IMR-90 (cell line): ENCODE results near the gene DPAGT1. TPM values are rescaled to one million over a fixed set of nuclear protein-coding genes. Genes with fewer than 3 reads are reported as not detected.
A peak's percentile ranks its signal among the peaks of the same experiment; 100 is the strongest.

Source experiments
- ATAC-seq: fragments of 200-7000 bp; cut with Tn5 transposase; 2 replicates; pipeline ENCODE4 v1.9.1; 2020; ENCODE audit warnings: low read depth, mild to moderate bottlenecking, moderate library complexity
- BruUV-seq: library from RNA; stranded (reverse); fragments of 400-500 nt; replicated peaks from 2 replicates; lab custom pipeline; 2021; lab: Mats Ljungman, UMichigan
- CTCF ChIA-PET: fragments of 300-600 bp; formaldehyde crosslinking; extraction: SDS; loops from one replicate; lab custom pipeline; 2021; ENCODE audit warnings: antibody characterized with exemption; lab: Yijun Ruan, JAX
- POLR2A ChIA-PET: fragments of 300-600 bp; sonication (Branson Sonifier 250); formaldehyde crosslinking; loops from one replicate; lab custom pipeline; 2022; ENCODE audit warnings: antibody characterized with exemption; ENCODE audit not compliant: unreplicated experiment; lab: Charles Lee
- DNase-seq: peaks from one replicate; pipeline ENCODE4 v3.0.0; 2013
- H2AFZ ChIP-seq: replicated peaks from 2 replicates; pipeline ENCODE3; 2013; ENCODE audit warnings: low read length, mild to moderate bottlenecking; ENCODE audit not compliant: poor library complexity
- H2AK5ac ChIP-seq: 2 replicates; pipeline ENCODE4 v1.6.1; 2013; ENCODE audit warnings: low read depth, low read length, inconsistent platforms
- H2AK9ac ChIP-seq: replicated peaks from 2 replicates; pipeline ENCODE3; 2013; ENCODE audit warnings: mild to moderate bottlenecking, low read depth, low read length, moderate library complexity; ENCODE audit not compliant: poor library complexity
- H2BK120ac ChIP-seq: 2 replicates; pipeline ENCODE4 v1.6.1; 2013; ENCODE audit warnings: low read depth, low read length, inconsistent platforms
- H2BK15ac ChIP-seq: 3 replicates; pipeline ENCODE4 v1.6.1; 2013; ENCODE audit warnings: low read depth, low read length, inconsistent platforms
- H2BK20ac ChIP-seq: 2 replicates; pipeline ENCODE4 v1.6.1; 2013; ENCODE audit warnings: low read depth, mild to moderate bottlenecking, inconsistent platforms, low read length, moderate library complexity
- H2BK5ac ChIP-seq: 2 replicates; pipeline ENCODE4 v1.6.1; 2013; ENCODE audit warnings: mild to moderate bottlenecking, low read depth, low read length, inconsistent platforms; ENCODE audit not compliant: poor library complexity, severe bottlenecking
- H3K14ac ChIP-seq: replicated peaks from 2 replicates; pipeline ENCODE4 v1.6.1; 2013; ENCODE audit warnings: low read depth, low read length, inconsistent platforms
- H3K18ac ChIP-seq: 2 replicates; pipeline ENCODE4 v1.6.1; 2013; ENCODE audit warnings: low read depth, low read length, control low read depth
- H3K23ac ChIP-seq: 2 replicates; pipeline ENCODE4 v1.6.1; 2013; ENCODE audit warnings: low read depth, low read length, inconsistent platforms
- H3K27ac ChIP-seq: 2 replicates; pipeline ENCODE4 v1.5.1; 2013; ENCODE audit warnings: mild to moderate bottlenecking, control low read depth, low read length; ENCODE audit not compliant: insufficient read depth
- H3K27me3 ChIP-seq: 2 replicates; pipeline ENCODE4 v1.6.1; 2013; ENCODE audit warnings: low read length; ENCODE audit not compliant: control insufficient read depth, insufficient read depth
- H3K36me3 ChIP-seq: 2 replicates; pipeline ENCODE4 v1.6.1; 2013; ENCODE audit warnings: low read length, mixed read lengths; ENCODE audit not compliant: control insufficient read depth, insufficient read depth
- H3K4ac ChIP-seq: 2 replicates; pipeline ENCODE4 v1.6.1; 2013; ENCODE audit warnings: low read depth, low read length, inconsistent platforms
- H3K4me1 ChIP-seq: 2 replicates; pipeline ENCODE4 v1.6.1; 2013; ENCODE audit warnings: low read length, mixed read lengths; ENCODE audit not compliant: control insufficient read depth, insufficient read depth
- H3K4me2 ChIP-seq: 2 replicates; pipeline ENCODE4 v1.6.1; 2013; ENCODE audit warnings: low read depth, mild to moderate bottlenecking, control low read depth, low read length, moderate library complexity
- H3K4me3 ChIP-seq: 2 replicates; pipeline ENCODE4 v1.5.1; 2013; ENCODE audit warnings: low read depth, mild to moderate bottlenecking, control low read depth, low read length, moderate library complexity; ENCODE audit not compliant: insufficient read depth
- H3K56ac ChIP-seq: 2 replicates; pipeline ENCODE4 v1.6.1; 2013; ENCODE audit warnings: low read length, inconsistent platforms; ENCODE audit not compliant: insufficient read depth; ENCODE audit errors: extremely low read depth
- H3K79me1 ChIP-seq, 2 experiments: 2 replicates each; pipeline ENCODE4 v1.6.1; 2013; ENCODE audit warnings: low read length in 2 of 2, inconsistent platforms in 1 of 2, low read depth in 1 of 2
- H3K9ac ChIP-seq: 2 replicates; pipeline ENCODE4 v1.6.1; 2013; ENCODE audit warnings: low read depth, low read length, control low read depth
- H3K9me1 ChIP-seq: 2 replicates; pipeline ENCODE4 v1.6.1; 2013; ENCODE audit warnings: low read length, inconsistent platforms; ENCODE audit not compliant: insufficient read depth
- H3K9me3 ChIP-seq: 2 replicates; pipeline ENCODE4 v1.6.1; 2013; ENCODE audit warnings: low read length; ENCODE audit not compliant: control insufficient read depth, insufficient read depth
- H4K20me1 ChIP-seq: 2 replicates; pipeline ENCODE4 v1.6.1; 2013; ENCODE audit warnings: low read length, inconsistent platforms; ENCODE audit not compliant: insufficient read depth
- H4K5ac ChIP-seq: 2 replicates; pipeline ENCODE4 v1.6.1; 2013; ENCODE audit warnings: mild to moderate bottlenecking, low read depth, low read length, control low read depth
- H4K8ac ChIP-seq, 2 experiments: 2 replicates each; pipeline ENCODE4 v1.6.1; 2013; ENCODE audit warnings: low read depth in 2 of 2, low read length in 2 of 2, control low read depth in 1 of 2, inconsistent platforms in 1 of 2
- H4K91ac ChIP-seq: 2 replicates; pipeline ENCODE4 v1.6.1; 2013; ENCODE audit warnings: low read depth, low read length, inconsistent platforms; ENCODE audit not compliant: insufficient read depth
- CTCF ChIP-seq: conservative IDR thresholded peaks from 2 replicates; pipeline ENCODE4 v1.5.1; 2012; ENCODE audit warnings: mild to moderate bottlenecking, low read depth, low read length, improper control_type of control experiment
- FOS ChIP-seq: fragments of 150-350 bp; IDR thresholded peaks from 2 replicates; pipeline ENCODE4 v1.6.1; 2016; ENCODE audit warnings: low read depth, low read length
- NFE2L2 ChIP-seq: fragments of 150-350 bp; IDR thresholded peaks from 2 replicates; pipeline ENCODE4 v1.6.1; 2016; ENCODE audit warnings: low read depth, mild to moderate bottlenecking, low read length
- WGBS, 2 experiments: methylation state at CpG; one replicate each; pipeline versions ENCODE4 v1.1.5 to v1.1.7; 2013; ENCODE audit warnings: missing lambda C conversion rate in 2 of 2; ENCODE audit not compliant: insufficient read length in 1 of 2; ENCODE audit errors: extremely low coverage in 2 of 2; 5-methylcytosine and 5-hydroxymethylcytosine counted together
- dilution Hi-C: fragments of 300-500 bp; cut with HindIII; formaldehyde crosslinking; loops from one replicate; pipeline ENCODE4 v1.14.3; 2018; ENCODE audit warnings: low sequenced_read_pairs; ENCODE audit not compliant: unreplicated experiment
- in situ Hi-C: fragments of 300-500 bp; cut with MboI; formaldehyde crosslinking; loops from 3 replicates; pipeline ENCODE4 v1.14.3; 2019; ENCODE audit warnings: low sequenced_read_pairs, inconsistent platforms, mixed read lengths
- intact Hi-C: fragments of 100-400 bp; cut with micrococcal nuclease; formaldehyde crosslinking; loops from 2 replicates; pipeline ENCODE4 v1.10.0; 2022
- polyA plus RNA-seq, 3 experiments: library from polyadenylated mRNA; depleted of rRNA; stranded (reverse); fragments of >200 nt; gene quantifications; 2 replicates each; pipeline ENCODE4 v1.2.3, GENCODE V29; 2012; ENCODE audit warnings: low replicate concordance in 1 of 3
- total RNA-seq: library from RNA; depleted of rRNA; stranded (reverse); fragments of >200 nt; gene quantifications from 2 replicates; pipeline ENCODE4 v1.2.3, GENCODE V29; 2012

DPAGT1 gene
- total and polyA plus RNA-seq, 2 of the 4 experiments (the other 2 are of a cell fraction): 15.2 to 53.4 TPM

- dilution Hi-C loops: no loop called here
Observed at GRCh38 chr11:119055901-119056300, 45.8 kb downstream of the DPAGT1 start.

More at GRCh38 chr11:119055901-119056300, 45.8 kb downstream of the DPAGT1 start:
- Histone ChIP-seq H3K9ac (peak overlapping the region; percentile 64), H2AFZ (peak overlapping the region; percentile 16), H4K8ac (peak overlapping the region; percentile 59 to 78; a peak in 2 of 4 replicates), H3K4me1 (peaks cover 4% of the 10 kb centered on the region; the same call in 1 of the 2 replicates), H3K4me2 (peak overlapping the region; percentile 83), H3K14ac (peak overlapping the region; percentile 94), H4K20me1 (0 out of 2 replicates have a peak, but pooled peaks cover 5% of the 10 kb centered on the region), H3K18ac (no peak overlapping the region), H2BK20ac (no peak overlapping the region), H3K36me3 (peaks cover 42% of the 10 kb centered on the region), H2BK15ac (no peak overlapping the region), H3K79me1 (peaks cover 17 to 51% of the 10 kb centered on the region in 2 experiments), H3K27me3 (no peaks in the 10 kb centered on the region), H2BK5ac (no peak overlapping the region), H3K23ac (peak overlapping the region; percentile 52), H2AK9ac (peak overlapping the region; percentile 97), H3K9me3 (no peaks in the 10 kb centered on the region), H4K91ac (no peak overlapping the region), H4K5ac (no peak overlapping the region), H3K4ac (peak overlapping the region; percentile 87; the same call in 1 of the 2 replicates), H3K4me3 (peak overlapping the region; percentile 87), H3K9me1 (peaks cover 9% of the 10 kb centered on the region), H3K56ac (no peak overlapping the region), H2AK5ac (peak overlapping the region; percentile 61), H2BK120ac (no peak overlapping the region), H3K27ac (peak overlapping the region; percentile 74)
- CTCF ChIA-PET: no interaction called here
- no TSS peak for BruUV-seq
- intact Hi-C loops: no loop called here
- in situ Hi-C loops: no loop called here
- peak; percentile 37 for DNase-seq
- no peak for ATAC-seq
- TF ChIP-seq CTCF (peak; percentile 17; the same call in 1 of the 2 replicates), NFE2L2 (no peak), FOS (no peak)
- POLR2A ChIA-PET: interaction anchor here (1.5 kb wide), 1 partner anchor 12 kb away, joined by 4 read pairs; the partner anchor contains the start of gene VPS11
- no CpG with 5 or more reads among the region's 6 CpGs for WGBS, 2 experiments
